NCI-H510A (cell line): ENCODE measurements around the gene SHOC2.

Source experiments
- DNase-seq: peaks from one replicate; lab custom pipeline; 2025; lab: John Stamatoyannopoulos, UW

The SHOC2 gene

GRCh38 chr10:110983466-110983865, 64.1 kb downstream of the SHOC2 start:
- no peak for DNase-seq

GRCh38 chr10:110985497-110986275, 66.3 kb downstream of the SHOC2 start:
- DNase-seq: no peak

- no peak for DNase-seq
Observed at GRCh38 chr10:110989016-110989415, 69.6 kb downstream of the SHOC2 start.

- no peak for DNase-seq
Observed at GRCh38 chr10:110992006-110992800, 72.8 kb downstream of the SHOC2 start.

- no peak for DNase-seq
Observed at GRCh38 chr10:110993024-110993693, 73.8 kb downstream of the SHOC2 start.

GRCh38 chr10:110994406-110995086, 75.1 kb downstream of the SHOC2 start:
- DNase-seq: no peak

GRCh38 chr10:110995301-110995700, 75.9 kb downstream of the SHOC2 start:
- no peak for DNase-seq

- no peak for DNase-seq
Observed at GRCh38 chr10:110996256-110996655, 76.9 kb downstream of the SHOC2 start.

GRCh38 chr10:111004016-111004415, 84.6 kb downstream of the SHOC2 start:
- DNase-seq: no peak

GRCh38 chr10:111007486-111007885, 88.1 kb downstream of the SHOC2 start:
- no peak for DNase-seq

GRCh38 chr10:111015181-111015580, 95.8 kb downstream of the SHOC2 start:
- no peak for DNase-seq

- no peak for DNase-seq
Observed at GRCh38 chr10:111017098-111017497, 97.7 kb downstream of the SHOC2 start.

- DNase-seq: no peak
Observed at GRCh38 chr10:111018021-111018420, 98.6 kb downstream of the SHOC2 start.

- DNase-seq: no peak
Observed at GRCh38 chr10:111023060-111023459, 103.7 kb downstream of the SHOC2 start.

GRCh38 chr10:111030042-111030750, 110.8 kb downstream of the SHOC2 start:
- no peak for DNase-seq

GRCh38 chr10:111034598-111035310, 115.3 kb downstream of the SHOC2 start:
- no peak for DNase-seq

GRCh38 chr10:111035542-111035941, 116.1 kb downstream of the SHOC2 start:
- DNase-seq: no peak

- no peak for DNase-seq
Observed at GRCh38 chr10:111037858-111038257, 118.5 kb downstream of the SHOC2 start.

GRCh38 chr10:111039522-111039921, 120.1 kb downstream of the SHOC2 start:
- no peak for DNase-seq

GRCh38 chr10:111057006-111057405, 137.6 kb downstream of the SHOC2 start:
- DNase-seq: no peak
